ENCODE results near the gene MAML1.
"Not testable (repeated sequence)": the region's sequence is repeated elsewhere in the genome, so short reads cannot be mapped to it uniquely, and the experiment has no call there.

Gene MAML1

DNA sequence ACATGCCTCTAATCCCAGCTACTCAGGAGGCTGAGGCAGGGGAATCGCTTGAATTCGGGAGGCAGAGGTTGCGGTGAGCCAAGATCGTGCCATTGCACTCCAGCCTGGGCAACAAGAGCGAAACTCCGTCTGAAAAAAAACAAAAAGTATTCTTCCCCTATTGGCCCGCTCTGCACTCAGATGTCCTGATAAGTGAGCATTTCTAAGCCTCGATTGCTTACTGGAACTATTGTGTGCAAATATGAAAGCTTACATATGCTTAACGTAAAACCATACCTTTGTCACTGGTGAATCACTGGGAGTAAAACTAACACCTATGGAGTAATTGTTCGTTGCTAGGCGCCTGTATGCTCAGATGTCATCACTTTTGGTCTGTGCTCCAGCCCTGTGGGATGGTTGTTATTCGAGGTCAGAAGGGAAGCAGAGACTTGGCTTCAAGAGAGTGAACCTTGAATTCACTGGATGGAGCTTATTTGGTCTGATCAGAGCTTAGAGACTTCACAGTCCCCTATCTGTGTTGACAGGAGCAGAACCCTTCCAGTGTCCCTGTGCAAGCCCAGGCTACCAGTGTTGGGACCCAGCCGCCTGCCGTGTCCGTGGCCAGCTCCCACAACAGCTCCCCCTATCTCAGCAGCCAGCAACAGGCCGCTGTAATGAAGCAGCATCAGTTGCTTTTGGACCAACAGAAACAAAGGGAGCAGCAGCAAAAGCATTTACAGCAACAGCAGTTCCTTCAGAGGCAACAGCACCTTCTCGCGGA is 35.9 kb downstream of the MAML1 start:
- DNase-seq, result no peak

DNA sequence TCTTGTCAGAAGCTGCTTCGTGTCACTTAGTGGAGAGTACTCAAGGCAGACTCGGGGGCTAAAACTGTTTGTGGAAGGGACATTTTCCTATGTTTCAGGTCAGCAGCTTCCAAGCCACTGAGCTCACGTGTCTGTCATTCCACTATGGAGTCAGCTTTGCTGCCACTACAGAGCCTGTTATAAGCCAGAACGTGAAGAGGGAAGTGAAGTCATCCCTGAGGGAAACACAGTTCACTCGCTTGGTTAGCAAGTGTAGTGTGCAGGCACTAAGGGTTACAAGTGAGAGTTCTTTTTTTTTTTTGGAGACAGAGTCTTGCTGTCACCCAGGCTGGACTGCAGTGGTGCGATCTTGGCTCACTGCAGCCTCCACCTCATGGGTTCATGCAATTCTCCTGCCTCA is 36.6 kb downstream of the MAML1 start:
- DNase-seq, result no peak

DNA sequence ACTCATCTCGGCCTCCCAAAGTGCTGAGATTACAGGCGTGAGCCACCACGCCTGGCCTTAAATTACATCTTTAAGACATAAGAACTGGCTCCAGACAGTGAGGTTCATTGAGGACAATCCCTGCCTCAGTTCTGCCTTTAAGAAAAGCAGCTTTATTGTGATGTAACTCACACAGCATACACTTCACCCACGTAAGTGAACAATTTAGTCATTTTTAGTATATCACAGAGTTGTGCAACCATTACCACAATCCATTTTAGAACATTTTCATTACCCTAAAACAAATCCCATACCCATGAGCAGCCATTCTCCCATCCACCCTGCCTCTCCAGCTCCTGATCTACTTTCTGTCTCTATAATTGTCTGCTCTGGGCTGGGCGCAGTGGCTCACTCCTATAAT is 37.2 kb downstream of the MAML1 start:
- no peak for DNase-seq

DNA sequence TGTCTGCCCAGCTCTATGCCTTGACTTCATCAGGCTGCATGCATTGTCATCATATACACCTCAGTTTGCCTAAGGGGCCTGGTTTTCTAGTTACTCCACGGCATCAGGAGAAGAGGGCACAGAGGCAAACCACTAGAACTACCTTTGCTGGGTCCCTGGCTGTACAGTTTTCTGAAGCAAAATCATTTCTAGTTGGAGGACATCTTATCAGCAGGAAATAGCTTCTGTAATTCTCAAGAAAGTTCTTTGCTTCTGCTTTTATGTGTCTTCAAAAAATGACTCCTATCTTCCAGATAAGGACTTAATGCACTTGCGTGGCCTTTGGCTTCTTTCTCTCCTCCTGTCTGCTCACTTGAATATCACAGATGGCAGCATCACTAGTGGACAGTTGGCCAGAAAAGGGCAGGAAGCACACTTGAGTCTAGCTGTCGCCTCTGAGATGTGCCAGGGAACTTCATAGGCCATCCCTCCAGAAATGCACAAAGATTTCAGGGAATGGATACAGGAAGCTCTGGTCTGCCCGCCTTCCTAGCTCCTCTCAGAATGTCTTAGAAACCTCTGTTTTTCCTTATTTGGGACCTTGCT is 38.8 kb downstream of the MAML1 start:
- DNase-seq, result no peak

DNA sequence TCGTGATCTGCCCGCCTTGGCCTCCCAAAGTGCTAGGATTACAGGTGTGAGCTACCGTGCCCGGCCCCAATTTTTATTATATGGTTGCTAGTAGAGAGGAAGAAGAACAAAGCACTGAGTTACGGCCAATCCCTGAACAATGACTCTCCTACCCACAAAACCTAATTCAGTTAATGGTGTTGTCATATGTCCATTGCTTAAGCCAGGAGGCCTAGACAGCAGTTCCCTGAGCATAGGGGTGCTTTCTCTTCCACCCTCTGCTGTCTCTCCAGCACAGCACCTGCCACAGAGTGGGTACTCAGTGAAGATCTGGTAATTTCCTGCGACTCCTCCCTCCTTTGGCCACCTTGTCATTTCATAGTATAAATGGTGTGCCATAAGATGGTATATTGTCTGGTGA is 39.7 kb downstream of the MAML1 start:
- DNase-seq, result no peak

DNA sequence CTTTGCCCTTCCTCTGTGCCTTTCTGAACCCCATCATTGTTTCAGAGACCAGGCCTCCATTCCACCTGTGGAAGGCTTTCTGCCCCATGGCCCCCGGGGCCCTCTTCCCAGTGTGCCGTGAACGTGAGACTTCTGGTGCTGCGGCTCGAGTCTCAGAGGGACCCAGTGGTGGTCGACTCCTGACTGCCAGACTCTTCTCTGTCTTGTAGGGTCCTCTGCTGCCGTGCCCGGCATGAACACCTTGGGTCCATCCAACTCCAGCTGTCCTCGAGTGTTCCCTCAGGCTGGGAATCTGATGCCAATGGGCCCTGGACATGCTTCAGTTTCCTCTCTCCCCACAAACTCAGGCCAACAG is 41.0 kb downstream of the MAML1 start:
- no peak for DNase-seq

DNA sequence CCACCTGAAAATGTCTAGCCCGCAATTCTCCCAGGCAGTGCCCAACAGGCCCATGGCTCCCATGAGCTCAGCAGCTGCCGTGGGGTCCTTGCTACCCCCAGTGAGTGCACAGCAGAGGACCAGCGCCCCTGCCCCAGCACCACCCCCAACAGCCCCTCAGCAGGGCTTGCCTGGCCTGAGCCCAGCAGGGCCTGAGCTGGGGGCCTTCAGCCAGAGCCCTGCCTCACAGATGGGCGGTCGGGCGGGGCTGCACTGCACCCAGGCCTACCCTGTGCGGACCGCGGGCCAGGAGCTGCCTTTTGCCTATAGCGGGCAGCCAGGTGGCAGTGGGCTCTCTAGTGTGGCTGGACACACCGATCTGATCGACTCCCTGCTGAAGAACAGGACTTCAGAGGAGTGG is 41.8 kb downstream of the MAML1 start:
- no peak for DNase-seq

DNA sequence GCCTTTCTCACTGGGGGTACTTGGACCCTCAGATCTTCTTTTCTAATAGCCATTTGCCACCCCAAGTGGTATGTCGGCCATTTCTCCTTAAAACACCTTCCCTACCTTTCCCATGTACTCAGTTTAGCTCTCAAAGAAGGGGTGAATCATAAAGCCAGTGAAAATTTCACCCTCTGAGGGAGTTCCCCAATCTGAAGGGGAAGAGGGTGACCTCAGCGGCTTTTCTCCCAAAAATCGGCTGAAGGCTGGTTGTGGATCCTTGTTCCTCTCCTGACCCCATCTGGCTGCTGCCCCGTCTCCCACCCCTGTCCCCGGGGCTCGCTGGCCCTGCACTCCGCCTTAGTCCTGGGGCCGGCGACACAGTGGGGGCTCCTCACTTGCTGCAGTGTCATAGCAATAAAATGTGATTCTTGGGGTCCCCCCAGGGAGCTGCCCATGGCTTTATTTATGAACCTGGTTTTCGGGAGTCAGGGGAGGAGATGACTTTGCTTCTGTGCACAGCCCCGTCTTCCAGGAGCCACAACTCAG is 43.9 kb downstream of the MAML1 start:
- DNase-seq, result no peak

DNA sequence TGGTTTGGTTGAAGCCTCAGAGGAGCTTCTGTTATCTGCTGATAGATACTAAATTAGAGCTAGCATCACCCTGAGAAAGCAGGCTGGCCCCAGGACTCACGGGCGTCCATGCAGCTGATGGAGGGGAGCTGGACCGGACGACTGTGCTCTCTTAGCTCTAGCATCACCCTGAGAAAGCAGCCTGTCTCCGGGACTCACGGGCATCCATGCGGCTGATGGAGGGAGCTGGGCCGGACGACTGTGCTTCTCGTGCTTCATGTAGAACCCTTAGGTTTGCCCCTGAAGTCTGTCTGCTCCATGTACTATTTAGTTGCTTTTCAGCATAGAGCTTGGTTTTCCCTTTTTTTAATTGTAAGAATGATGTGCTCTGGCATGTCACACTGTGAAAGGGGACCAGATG is 44.8 kb downstream of the MAML1 start:
- no peak for DNase-seq

DNA sequence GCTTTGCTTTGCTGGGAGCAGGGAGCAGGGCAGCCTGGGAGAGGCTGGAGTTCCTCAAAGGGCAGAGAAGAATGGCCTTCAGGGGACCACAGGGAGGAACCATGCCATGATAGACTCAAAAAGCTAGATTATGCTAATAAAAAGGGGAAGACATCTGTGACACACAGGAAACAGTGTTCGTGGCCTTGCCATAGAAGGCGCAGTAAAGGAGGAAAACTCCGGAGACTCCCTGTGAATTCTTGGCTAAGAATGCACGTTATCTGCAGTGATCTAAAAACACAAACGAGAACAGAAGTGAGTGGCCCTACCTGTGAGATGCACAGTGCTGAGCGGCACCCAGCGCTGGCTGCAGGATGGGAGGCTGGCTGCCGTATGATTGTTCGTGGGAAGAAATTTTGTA is 45.3 kb downstream of the MAML1 start:
- DNase-seq, result no peak

DNA sequence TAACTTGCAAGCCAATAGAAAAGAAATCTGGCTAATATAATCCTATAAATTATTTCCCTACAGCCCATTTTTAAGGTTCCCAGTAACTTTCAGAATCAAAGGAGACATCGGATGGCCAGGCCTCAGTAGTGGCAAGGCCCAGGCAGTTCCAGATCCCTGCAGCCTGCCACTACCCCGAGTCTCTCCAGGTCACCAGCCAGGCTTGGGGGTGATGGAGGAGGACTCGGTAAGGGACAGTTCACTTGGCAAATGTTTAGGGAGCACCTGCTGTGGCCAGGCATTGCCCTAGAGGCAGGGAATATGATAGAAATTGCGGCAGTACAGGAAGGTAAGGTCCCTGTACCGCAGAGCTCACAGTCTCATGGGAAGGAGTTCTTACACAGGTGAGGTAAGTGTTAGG is 46.0 kb downstream of the MAML1 start:
- no peak for DNase-seq

DNA sequence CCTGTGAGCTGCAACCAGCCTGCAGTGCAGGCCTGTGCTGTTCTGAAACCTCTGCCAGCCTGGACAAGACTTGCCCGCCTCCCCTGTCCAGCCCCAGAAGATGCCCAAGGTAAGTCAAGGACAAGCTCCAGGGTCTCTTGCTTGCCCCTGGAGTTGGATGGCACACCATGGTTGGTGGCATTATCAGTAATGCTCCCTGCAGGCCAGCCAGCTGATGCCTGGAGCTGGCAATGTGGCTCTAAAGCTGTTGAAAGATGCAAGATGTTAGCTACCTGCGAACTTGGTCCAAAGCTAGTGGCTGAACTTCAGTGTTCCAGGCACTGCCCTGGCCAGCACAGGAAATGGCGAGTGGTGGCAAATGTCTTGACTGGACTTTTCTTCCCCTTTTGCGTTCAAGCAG is 47.2 kb downstream of the MAML1 start:
- DNase-seq, result no peak

DNA sequence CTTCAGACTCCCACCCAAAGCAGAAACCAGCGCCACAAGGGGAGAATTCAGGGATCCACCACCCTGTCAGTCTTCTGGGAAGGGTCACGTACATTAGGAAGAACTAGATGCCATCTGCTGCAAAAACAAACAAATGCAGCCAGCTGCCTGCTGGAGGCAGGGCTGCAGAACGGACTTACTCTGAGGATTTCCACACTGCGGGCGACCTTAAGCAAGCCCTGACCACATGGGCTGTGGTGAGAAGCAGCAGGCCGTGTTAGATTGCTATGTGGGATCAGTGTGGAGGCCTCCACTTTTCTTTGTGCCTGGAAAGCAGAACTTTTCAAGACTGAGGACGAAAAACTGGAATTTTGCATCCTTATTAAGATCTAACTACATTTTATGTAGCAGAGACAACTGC is 47.7 kb downstream of the MAML1 start:
- DNase-seq, result no peak

DNA sequence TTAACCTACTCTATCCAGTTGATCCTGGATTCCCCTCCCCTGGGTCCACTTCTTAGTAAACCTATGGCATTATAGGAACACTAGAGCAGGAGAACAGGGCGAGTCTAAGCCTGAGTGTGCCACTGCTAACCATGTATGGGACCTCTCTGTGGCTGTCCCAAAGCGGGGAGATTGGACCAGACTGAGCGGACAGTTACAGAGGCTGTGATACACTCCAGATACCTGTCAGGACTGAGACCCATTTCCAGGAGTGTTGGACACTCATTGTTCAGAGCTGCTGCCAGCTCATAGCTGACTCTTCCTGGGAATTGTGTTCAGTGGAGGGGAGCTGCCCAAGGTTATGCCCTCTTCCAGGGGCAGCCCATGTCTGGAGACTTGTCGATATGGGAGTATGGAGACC is 49.2 kb downstream of the MAML1 start:
- DNase-seq, result no peak

DNA sequence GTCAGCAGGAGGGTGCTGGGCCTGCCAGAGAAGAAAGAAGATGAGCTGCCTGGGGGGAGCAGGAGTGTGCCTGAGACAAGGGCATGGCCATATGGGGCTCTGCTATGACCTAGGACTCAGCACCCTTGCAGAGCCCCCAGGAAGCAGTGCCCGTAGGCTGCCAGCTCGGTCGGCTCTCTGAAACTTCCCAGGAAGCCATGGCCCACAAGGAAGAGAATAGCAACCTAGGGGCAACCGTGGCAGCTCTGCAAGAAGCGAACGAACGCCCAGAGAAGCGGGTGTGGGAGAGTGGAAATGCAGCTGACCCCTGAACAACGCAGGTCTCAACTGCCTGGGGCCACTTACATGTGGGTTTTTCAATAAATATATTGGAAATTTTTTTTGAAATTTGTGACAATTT is 50.5 kb downstream of the MAML1 start:
- no peak for DNase-seq

DNA sequence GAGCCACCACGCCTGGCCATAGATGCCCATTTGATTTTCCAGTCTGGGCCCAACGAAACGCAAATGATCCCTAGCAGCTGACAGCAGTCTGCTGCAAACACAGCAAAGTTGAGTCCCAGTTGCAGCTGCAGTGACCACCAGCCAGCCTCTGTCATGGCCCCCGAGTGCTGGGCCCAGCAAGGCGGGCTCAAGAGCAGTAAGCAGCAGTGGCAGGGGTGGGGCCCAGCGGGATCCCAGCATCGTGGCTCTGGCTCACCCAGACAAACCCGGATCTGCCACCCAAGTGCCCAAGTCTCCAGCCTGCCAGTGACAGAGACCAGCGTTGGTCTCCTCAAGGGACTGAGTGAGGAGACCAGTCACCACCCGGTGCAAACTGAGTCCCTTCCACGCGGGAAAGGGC is 54.2 kb downstream of the MAML1 start:
- no peak for DNase-seq

DNA sequence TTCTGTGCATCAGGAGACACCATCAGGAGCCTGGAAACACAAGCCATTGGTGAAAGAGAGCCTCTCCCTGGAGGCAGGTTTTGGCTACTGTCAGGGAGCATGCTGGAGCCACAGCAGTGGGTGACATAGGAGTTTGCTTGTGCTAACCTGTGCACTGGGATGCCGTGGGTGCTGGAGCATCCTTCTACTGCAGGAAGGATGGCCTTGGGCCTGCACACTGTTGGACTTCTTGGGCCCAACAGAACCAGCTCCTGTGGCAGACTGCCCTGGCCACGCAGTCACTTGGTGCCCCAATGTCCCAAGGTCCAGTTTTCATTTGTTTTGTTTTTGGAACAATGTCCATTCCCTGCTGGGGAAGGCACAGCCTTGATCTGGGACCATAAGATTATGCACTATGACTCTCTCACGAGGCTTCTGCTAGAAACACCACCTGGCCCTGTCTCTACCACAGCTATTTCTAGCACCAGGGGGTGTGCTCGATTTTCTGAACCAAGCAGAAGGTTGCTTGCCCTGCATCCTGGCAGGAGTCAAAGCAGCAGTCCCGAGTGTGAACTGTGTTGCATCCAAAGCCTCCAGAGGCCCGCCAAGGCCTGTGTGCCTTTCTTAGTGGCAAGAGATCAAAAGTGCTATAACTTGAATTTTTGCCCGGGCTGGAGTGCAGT is 55.7 kb downstream of the MAML1 start:
- no peak for DNase-seq

DNA sequence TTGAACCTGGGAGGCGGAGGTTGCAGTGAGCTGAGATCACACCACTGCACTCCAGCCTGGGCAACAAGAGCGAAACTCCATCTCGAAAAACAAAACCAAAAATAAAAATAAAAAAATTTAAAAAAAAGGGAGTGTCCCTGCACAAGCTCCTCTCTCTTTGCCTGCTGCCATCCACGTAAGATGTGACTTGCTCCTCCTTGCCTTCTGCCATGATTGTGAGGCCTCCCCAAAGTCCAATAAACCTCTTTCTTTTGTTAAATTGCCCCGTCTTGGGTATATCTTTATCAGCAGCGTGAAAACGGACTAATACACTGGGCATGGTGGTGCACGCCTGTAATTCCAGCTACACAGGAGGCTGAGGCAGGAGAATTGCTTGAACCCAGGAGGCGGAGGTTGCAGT is 56.7 kb downstream of the MAML1 start:
- DNase-seq, result not testable (repeated sequence)

DNA sequence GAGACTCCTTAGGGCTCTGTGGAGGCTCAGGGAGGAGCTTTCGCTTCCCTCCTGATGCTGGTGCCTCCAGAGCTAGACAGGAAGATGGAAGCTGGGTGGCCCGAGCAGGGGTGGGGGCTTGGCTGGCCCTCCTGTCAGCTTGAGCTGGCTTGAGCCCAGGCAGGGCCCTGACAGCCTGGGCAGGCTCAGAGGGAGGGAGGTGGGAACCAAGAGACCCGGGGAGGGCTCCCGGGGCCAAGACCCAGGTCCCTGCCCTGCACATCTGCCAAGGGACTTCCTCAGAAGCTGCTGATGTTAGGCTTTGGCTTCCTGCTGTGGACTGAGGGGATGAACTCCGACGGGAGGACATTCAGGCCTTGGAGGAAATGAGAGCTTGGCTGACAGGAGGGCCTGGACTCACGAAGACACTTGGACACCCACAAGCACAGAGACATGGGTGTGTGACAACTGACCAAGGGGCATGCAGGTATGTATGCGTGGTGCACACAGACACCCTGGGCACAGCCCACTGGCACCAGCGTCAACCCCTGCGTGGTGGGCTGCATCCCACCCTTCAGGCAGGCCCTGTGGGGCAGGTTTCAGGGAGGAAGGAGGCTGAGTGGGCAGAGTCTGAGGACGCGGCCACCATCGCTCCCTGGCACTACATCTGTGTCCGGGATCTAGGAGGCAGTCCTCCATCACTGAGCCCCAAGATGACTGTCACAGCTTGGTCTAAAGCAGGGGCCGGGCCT is 59.4 kb downstream of the MAML1 start:
- DNase-seq, result no peak

DNA sequence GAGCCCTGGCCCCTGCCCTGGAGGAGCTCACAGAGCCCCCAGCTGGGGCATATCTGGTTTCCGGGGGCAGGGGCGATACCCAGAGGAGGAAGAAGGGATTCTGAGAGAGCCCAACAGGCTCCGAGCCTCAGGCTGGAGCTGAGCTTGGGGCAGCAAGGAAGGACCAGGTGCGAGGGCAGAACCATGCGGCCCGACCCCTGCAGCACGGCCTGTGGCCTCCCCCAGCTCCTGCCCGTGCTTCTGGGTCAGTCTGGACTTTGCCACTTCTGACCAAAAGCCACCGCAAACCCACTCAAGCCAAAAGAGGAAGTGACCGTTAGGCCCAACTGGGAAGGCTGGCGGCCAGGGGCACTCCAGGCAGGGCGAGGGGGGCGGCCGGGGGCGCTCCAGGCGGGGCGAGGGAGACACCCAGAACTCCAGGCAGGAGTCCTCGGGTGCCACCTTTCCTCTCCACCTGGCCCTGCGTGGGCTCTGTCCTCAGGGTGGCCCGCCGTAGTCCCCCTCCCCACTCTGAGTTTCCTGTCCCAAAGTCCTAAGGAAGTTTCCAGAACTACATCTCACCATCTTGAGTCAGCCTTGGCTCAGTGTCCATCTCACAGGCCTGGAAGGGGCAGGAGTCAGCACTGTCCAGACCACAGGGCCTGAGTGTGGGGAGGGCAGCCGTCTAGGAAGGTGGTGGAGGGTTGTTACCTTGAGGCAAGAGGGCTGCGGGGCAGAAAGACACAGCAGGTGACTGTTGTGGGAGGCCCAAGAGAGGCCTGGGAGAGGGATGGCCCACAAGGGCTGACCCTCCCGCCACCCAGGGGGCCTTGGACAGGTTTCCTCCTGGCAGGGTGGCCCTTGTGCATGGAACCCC is 60.2 kb downstream of the MAML1 start:
- no peak for DNase-seq

DNA sequence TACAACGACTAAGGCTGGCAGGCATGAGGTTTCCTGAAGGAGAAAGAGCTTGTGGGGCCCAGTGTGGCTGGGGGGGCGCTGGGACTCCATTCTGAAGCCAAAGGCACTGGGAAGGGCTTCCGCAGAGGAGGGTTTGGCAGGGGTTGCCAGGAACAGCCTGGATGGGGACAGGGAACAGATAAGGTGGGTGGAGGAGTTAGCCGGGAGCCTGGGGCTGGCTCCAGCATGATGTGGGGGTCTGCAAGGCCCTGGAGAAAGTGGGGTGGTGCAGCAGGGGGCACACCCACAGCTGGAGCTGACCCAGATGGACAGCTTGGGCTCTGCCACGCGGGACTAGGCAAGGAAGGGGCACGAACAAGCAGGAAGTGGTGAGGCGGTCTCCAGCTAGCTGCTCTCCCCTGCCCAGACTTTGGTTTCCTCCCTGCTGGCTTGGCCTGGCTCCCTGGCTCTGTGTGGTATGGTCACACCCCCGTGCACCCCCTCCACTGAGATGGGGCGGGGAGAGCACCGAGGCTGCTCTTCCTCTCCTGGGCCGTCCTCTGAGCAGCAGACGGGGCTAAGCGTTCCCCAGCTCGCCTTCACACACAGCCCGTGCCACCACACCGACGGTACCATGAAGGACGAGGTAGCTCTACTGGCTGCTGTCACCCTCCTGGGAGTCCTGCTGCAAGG is 61.0 kb downstream of the MAML1 start, which contains the start of gene LTC4S:
LTC4S (plus strand) TSS at position 519 of the 672 bp plus-strand sequence; CDS start at position 614, 95 bp downstream.
- DNase-seq, result no peak

DNA sequence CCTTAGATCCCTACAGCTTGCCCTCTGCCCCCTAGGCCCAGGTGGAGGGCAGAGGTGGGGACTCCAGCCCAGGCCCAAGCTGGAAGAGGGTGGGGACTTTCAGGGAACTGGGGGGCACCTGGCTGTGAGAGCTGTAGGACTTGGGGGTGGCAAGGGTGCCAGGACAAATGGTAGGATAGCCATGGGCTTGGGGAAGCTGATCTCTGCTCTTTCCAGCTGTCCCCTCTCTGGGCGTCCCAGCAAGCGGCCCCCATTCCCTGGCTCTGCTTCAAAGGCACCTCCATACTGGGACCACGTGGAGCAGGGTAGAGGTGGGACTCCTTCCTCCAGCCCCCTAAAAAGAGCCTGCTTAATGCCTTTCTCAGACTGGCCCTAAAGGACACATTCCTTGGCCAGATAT is 61.5 kb downstream of the MAML1 start:
- DNase-seq, result no peak

Measured in NCI-H2227 treated with DMSO at 0.1 percent for 48 hours (cell line).